Stimulated activated CD8-positive, alpha-beta memory T cell treated with anti-CD3 and anti-CD28 coated beads, Interleukin-12 subunit alpha, Interleukin-12 subunit beta, amount 100 ng/mL, for 1 hour (primary cell): ENCODE results near the gene ABHD17B.
"Not testable (repeated sequence)": the region's sequence is repeated elsewhere in the genome, so short reads cannot be mapped to it uniquely, and the experiment has no call there.

Source experiments
- DNase-seq: peaks from one replicate; pipeline ENCODE4 v3.0.0-alpha.2; 2020; ENCODE audit warnings: low read depth

Gene ABHD17B

GRCh38 chr9:71915495-71915894 lies 4.5 kb upstream of the ABHD17B start:
- DNase-seq, result no peak

- no peak for DNase-seq
Measured at GRCh38 chr9:71911908-71912335, 929 bp upstream of the ABHD17B start.

GRCh38 chr9:71910650-71911060 lies 338 bp downstream of the ABHD17B start:
- no peak for DNase-seq

- DNase-seq, result no peak
Measured at GRCh38 chr9:71909887-71910649, 925 bp downstream of the ABHD17B start.

GRCh38 chr9:71908825-71909224 lies 2.2 kb downstream of the ABHD17B start:
- no peak for DNase-seq

- no peak for DNase-seq
Measured at GRCh38 chr9:71904076-71904475, 6.9 kb downstream of the ABHD17B start.

GRCh38 chr9:71901695-71902597 lies 9.0 kb downstream of the ABHD17B start:
- no peak for DNase-seq

- not testable (repeated sequence) for DNase-seq
Measured at GRCh38 chr9:71898756-71899155, 12.2 kb downstream of the ABHD17B start.

GRCh38 chr9:71897577-71897976 lies 13.4 kb downstream of the ABHD17B start:
- no peak for DNase-seq

- DNase-seq, result no peak
Measured at GRCh38 chr9:71896761-71897160, 14.2 kb downstream of the ABHD17B start.

- no peak for DNase-seq
Measured at GRCh38 chr9:71895955-71896354, 15.0 kb downstream of the ABHD17B start.

- DNase-seq, result no peak
Measured at GRCh38 chr9:71895117-71895516, 15.9 kb downstream of the ABHD17B start.

- no peak for DNase-seq
Measured at GRCh38 chr9:71891557-71892189, 19.3 kb downstream of the ABHD17B start.

GRCh38 chr9:71890042-71890679 lies 20.8 kb downstream of the ABHD17B start:
- no peak for DNase-seq

- no peak for DNase-seq
Measured at GRCh38 chr9:71887362-71887761, 23.6 kb downstream of the ABHD17B start.

GRCh38 chr9:71886541-71886940 lies 24.5 kb downstream of the ABHD17B start:
- DNase-seq, result no peak

- no peak for DNase-seq
Measured at GRCh38 chr9:71886015-71886414, 25.0 kb downstream of the ABHD17B start.

GRCh38 chr9:71885467-71885866 lies 25.5 kb downstream of the ABHD17B start:
- DNase-seq, result no peak

- DNase-seq, result no peak
Measured at GRCh38 chr9:71884005-71884404, 27.0 kb downstream of the ABHD17B start.

GRCh38 chr9:71879644-71880174 lies 31.3 kb downstream of the ABHD17B start:
- no peak for DNase-seq

GRCh38 chr9:71878327-71879274 lies 32.4 kb downstream of the ABHD17B start:
- no peak for DNase-seq
